Tibial nerve (tissue), 4 donors: ENCODE data around the gene CCRL2. TPM values are rescaled to one million over a fixed set of nuclear protein-coding genes. Genes with fewer than 3 reads are reported as not detected.

Experiments
- DNase-seq, 2 donors: peaks; one replicate each; pipeline ENCODE4 v3.0.0-alpha.2; 2019; ENCODE audit warnings: low spot score in 2 of 2
- H3K27ac ChIP-seq, 4 donors: fragments of 200-600 bp; sonication (generic) in 3 of 4; one replicate each; pipeline ENCODE4 v1.5.1; 2017 to 2019; ENCODE audit warnings: mild to moderate bottlenecking in 1 of 4
- H3K27me3 ChIP-seq, 2 donors: fragments of 200-600 bp; sonication (generic) in 1 of 2; one replicate each; pipeline versions ENCODE4 v1.5.1 to v1.6.0; 2017 to 2019
- H3K36me3 ChIP-seq, 3 donors: fragments of 200-600 bp; sonication (generic); one replicate each; pipeline ENCODE4 v1.5.1; 2018 to 2019
- H3K4me1 ChIP-seq, 4 donors: fragments of 200-600 bp; sonication (generic) in 3 of 4; one replicate each; pipeline ENCODE4 v1.5.1; 2017 to 2019
- H3K4me3 ChIP-seq, 4 donors: fragments of 200-600 bp; sonication (generic) in 3 of 4; one replicate each; pipeline ENCODE4 v1.5.1; 2017 to 2019; ENCODE audit warnings: mild to moderate bottlenecking in 1 of 4, moderate library complexity in 1 of 4
- H3K9me3 ChIP-seq, 4 donors: fragments of 200-600 bp; sonication (generic) in 3 of 4; one replicate each; pipeline ENCODE4 v1.5.1; 2017 to 2019
- CTCF ChIP-seq, 5 experiments: fragments of 200-600 bp in 3 of 5; fragments of 450-650 bp in 2 of 5; sonication (generic) in 3 of 5; IDR thresholded peaks; one replicate each; pipeline ENCODE4 v1.5.1; 2016 to 2019; ENCODE audit warnings: antibody characterized with exemption in 5 of 5, mild to moderate bottlenecking in 3 of 5, moderate library complexity in 2 of 5
- EP300 ChIP-seq, 2 donors: sonication (generic); formaldehyde crosslinking; IDR thresholded peaks; one replicate each; pipeline ENCODE4 v1.6.1; 2017; ENCODE audit warnings: antibody characterized with exemption in 2 of 2, mild to moderate bottlenecking in 1 of 2
- POLR2A ChIP-seq, 2 donors: fragments of 450-650 bp; IDR thresholded peaks; one replicate each; pipeline ENCODE4 v1.6.1; 2017; ENCODE audit warnings: antibody characterized with exemption in 2 of 2, mild to moderate bottlenecking in 2 of 2, moderate library complexity in 2 of 2
- WGBS, 2 donors: methylation state at CpG; one replicate each; pipeline ENCODE4 v1.1.5; 2018; 5-methylcytosine and 5-hydroxymethylcytosine counted together
- total RNA-seq, 4 donors: library from RNA; depleted of rRNA; stranded (reverse); fragments of >200 nt; gene quantifications; one replicate each; pipeline ENCODE4 v1.1.0, GENCODE V29; 2016

CCRL2 gene
- total RNA-seq, 4 donors from 2014 or later = 1.3 to 2.7 (median 1.9) TPM

GRCh38 chr3:46365041-46365440 is 42.0 kb upstream of the CCRL2 start:
- Histone ChIP-seq H3K27me3 (no peaks in the 10 kb centered on the region), H3K4me3 (no peak overlapping the region), H3K9me3 (no peaks in the 10 kb centered on the region), H3K36me3 (no peaks in the 10 kb centered on the region), H3K27ac (no peak overlapping the region), H3K4me1 (peaks cover 0 to 5% (median 0%) of the 10 kb centered on the region in 4 donors)
- WGBS, 2 donors = 84 to 89% methylated on average over 4 of the region's 4 CpGs
- no peak for DNase-seq
- TF ChIP-seq CTCF (IDR thresholded peaks at IDR 0.05) (no peak), POLR2A (IDR thresholded peaks at IDR 0.05) (no peak), EP300 (IDR thresholded peaks at IDR 0.05) (no peak)

- no peaks in the 10 kb centered on the region for H3K4me1 ChIP-seq
- no peaks in the 10 kb centered on the region for H3K36me3 ChIP-seq
- no peak overlapping the region for H3K4me3 ChIP-seq
- no peak for DNase-seq
- no peak for TF ChIP-seq CTCF (IDR thresholded peaks at IDR 0.05)
- TF ChIP-seq EP300 (IDR thresholded peaks at IDR 0.05) = no peak
- no peak for TF ChIP-seq POLR2A (IDR thresholded peaks at IDR 0.05)
- no peaks in the 10 kb centered on the region for H3K27me3 ChIP-seq
- WGBS, 2 donors = 91 to 92% methylated on average over 5 of the region's 5 CpGs
- H3K9me3 ChIP-seq = no peaks in the 10 kb centered on the region
- H3K27ac ChIP-seq = no peak overlapping the region
Observed at GRCh38 chr3:46365737-46366524, 41.1 kb upstream of the CCRL2 start.

GRCh38 chr3:46367811-46368210 is 39.2 kb upstream of the CCRL2 start:
- no peak for DNase-seq
- H3K36me3 ChIP-seq = no peaks in the 10 kb centered on the region
- no peaks in the 10 kb centered on the region for H3K27me3 ChIP-seq
- WGBS, 2 donors = 85 to 90% methylated on average over 5 of the region's 5 CpGs
- H3K9me3 ChIP-seq = no peaks in the 10 kb centered on the region
- H3K4me3 ChIP-seq = no peak overlapping the region
- TF ChIP-seq POLR2A (IDR thresholded peaks at IDR 0.05) = no peak
- no peaks in the 10 kb centered on the region for H3K4me1 ChIP-seq
- no peak overlapping the region for H3K27ac ChIP-seq

- Histone ChIP-seq H3K4me3 (no peak overlapping the region), H3K36me3 (no peaks in the 10 kb centered on the region), H3K9me3 (no peaks in the 10 kb centered on the region), H3K27ac (no peak overlapping the region), H3K27me3 (no peaks in the 10 kb centered on the region), H3K4me1 (no peaks in the 10 kb centered on the region)
- WGBS, 2 donors = 47 to 55% methylated on average over 7 of the region's 7 CpGs
- peak in 1 of 2 donors; percentile 31 for TF ChIP-seq EP300 (IDR thresholded peaks at IDR 0.05)
- TF ChIP-seq CTCF (IDR thresholded peaks at IDR 0.05) = peak in 3 of 5 experiments; percentile 29 to 52 (median 36)
- TF ChIP-seq POLR2A (IDR thresholded peaks at IDR 0.05) = no peak
- peak in 1 of 2 donors; percentile 33 for DNase-seq
Observed at GRCh38 chr3:46368569-46368968, 38.5 kb upstream of the CCRL2 start.

GRCh38 chr3:46369151-46369550 is 37.9 kb upstream of the CCRL2 start:
- Histone ChIP-seq H3K36me3 (no peaks in the 10 kb centered on the region), H3K27ac (peak overlapping the region in 1 of 4 donors; percentile 40)
- 78 to 83% methylated on average over 4 of the region's 4 CpGs for WGBS, 2 donors

More at GRCh38 chr3:46369151-46369550, 37.9 kb upstream of the CCRL2 start:
- DNase-seq = no peak
- no peak overlapping the region for H3K4me3 ChIP-seq
- H3K9me3 ChIP-seq = no peaks in the 10 kb centered on the region
- TF ChIP-seq POLR2A (IDR thresholded peaks at IDR 0.05) = no peak
- TF ChIP-seq CTCF (IDR thresholded peaks at IDR 0.05) = no peak
- no peak for TF ChIP-seq EP300 (IDR thresholded peaks at IDR 0.05)
- no peaks in the 10 kb centered on the region for H3K27me3 ChIP-seq
- no peaks in the 10 kb centered on the region for H3K4me1 ChIP-seq
